ENCODE results near the gene SLC27A4. TPM values are rescaled to one million over a fixed set of nuclear protein-coding genes. Genes with fewer than 3 reads are reported as not detected.
A peak's percentile ranks its signal among the peaks of the same experiment; 100 is the strongest.

Gene SLC27A4
- total RNA-seq, 1 experiment from 2014 or later, result 17.0 TPM

GRCh38 chr9:128375865-128376264 lies 35.5 kb downstream of the SLC27A4 start:
- peaks cover 2% of the 10 kb centered on the region; the same call in 1 of the 2 replicates for H3K27me3 ChIP-seq (ENCODE audit: insufficient read depth, low read length)
- no peak overlapping the region for H3K9ac ChIP-seq (ENCODE audit: extremely low read depth, insufficient read length, low read length)
- H2BK120ac ChIP-seq (ENCODE audit: low read depth, low read length, poor library complexity, severe bottlenecking), result no peak overlapping the region
- H3K9me3 ChIP-seq (ENCODE audit: control insufficient read depth, low read depth, low read length), result no peaks in the 10 kb centered on the region
- Mint-ChIP-seq H3K4me1 (peaks cover 12 to 15% of the 10 kb centered on the region in 2 experiments), H3K4me3 (no peak overlapping the region), H3K9me3 (no peaks in the 10 kb centered on the region), H3K27ac (peak overlapping the region in 1 of 3 experiments; percentile 77; a peak in 1 of 7 replicates), H3K27me3 (ENCODE audit: low read depth) (peaks cover 23% of the 10 kb centered on the region), H3K36me3 (ENCODE audit: insufficient read depth in 1 of 3, low read depth in 3 of 3) (peaks cover 9 to 25% (median 18%) of the 10 kb centered on the region in 3 experiments)
- peaks cover 8% of the 10 kb centered on the region; the same call in 1 of the 2 replicates for H3K79me2 ChIP-seq (ENCODE audit: insufficient read depth, low read length)
- no peak overlapping the region for H2AK5ac ChIP-seq (ENCODE audit: insufficient read length, low read length)
- no peak overlapping the region for H2BK5ac ChIP-seq (ENCODE audit: insufficient read length, low read length)
- H3K4ac ChIP-seq (ENCODE audit: low read depth, low read length), result no peak overlapping the region
- no peak overlapping the region for H3K4me2 ChIP-seq (ENCODE audit: insufficient read depth, insufficient read length, low read length)
- no peak for TF ChIP-seq CTCF (conservative IDR thresholded peaks at IDR 0.05)
- no peak overlapping the region for H3K14ac ChIP-seq (ENCODE audit: insufficient read depth, low read length)
- no peak overlapping the region for H3K18ac ChIP-seq (ENCODE audit: insufficient read length, low read depth, low read length)
- H2BK15ac ChIP-seq (ENCODE audit: low read depth, low read length), result no peak overlapping the region
- no peak for DNase-seq
- no peak overlapping the region for H4K5ac ChIP-seq (ENCODE audit: insufficient read length, low read depth, low read length)
- no CpG with 5 or more reads among the region's 5 CpGs for WGBS (ENCODE audit: extremely low coverage, insufficient read length, low lambda C conversion rate)
- no peaks in the 10 kb centered on the region for H3K23me2 ChIP-seq (ENCODE audit: insufficient read length, low read depth, low read length, poor library complexity, severe bottlenecking)
- no peak overlapping the region for H3T11ph ChIP-seq (ENCODE audit: low read length)
- H4K8ac ChIP-seq (replicated peaks; ENCODE audit: insufficient read length, low read depth, low read length), result no peak overlapping the region
- H3K79me1 ChIP-seq (ENCODE audit: insufficient read depth, low read depth, low read length, poor library complexity, severe bottlenecking), result peaks cover 16% of the 10 kb centered on the region
- H4K91ac ChIP-seq (ENCODE audit: insufficient read length, low read depth, low read length), result no peak overlapping the region
- H2AFZ ChIP-seq (ENCODE audit: low read length), result no peak overlapping the region
- H3K4me1 ChIP-seq (ENCODE audit: insufficient read depth, low read length), result peaks cover 3% of the 10 kb centered on the region; the same call in 1 of the 2 replicates
- H4K20me1 ChIP-seq (ENCODE audit: control insufficient read depth, insufficient read depth, insufficient read length), result no peaks in the 10 kb centered on the region
- no peak overlapping the region for H3K27ac ChIP-seq (ENCODE audit: insufficient read length, low read depth, low read length)
- H2BK12ac ChIP-seq (ENCODE audit: insufficient read length, low read depth, low read length), result no peak overlapping the region
- no peak overlapping the region for H3K56ac ChIP-seq (ENCODE audit: insufficient read length, low read depth, low read length)
- H2BK20ac ChIP-seq (ENCODE audit: low read depth, low read length, poor library complexity, severe bottlenecking), result no peak overlapping the region
- no peak overlapping the region for H3K23ac ChIP-seq (ENCODE audit: insufficient read length, low read depth, low read length)

All from H9 (cell line).